Measurements from ENCODE around the gene OSBPL6.
"Not testable (repeated sequence)": the region's sequence is repeated elsewhere in the genome, so short reads cannot be mapped to it uniquely, and the experiment has no call there.

Gene OSBPL6

DNA sequence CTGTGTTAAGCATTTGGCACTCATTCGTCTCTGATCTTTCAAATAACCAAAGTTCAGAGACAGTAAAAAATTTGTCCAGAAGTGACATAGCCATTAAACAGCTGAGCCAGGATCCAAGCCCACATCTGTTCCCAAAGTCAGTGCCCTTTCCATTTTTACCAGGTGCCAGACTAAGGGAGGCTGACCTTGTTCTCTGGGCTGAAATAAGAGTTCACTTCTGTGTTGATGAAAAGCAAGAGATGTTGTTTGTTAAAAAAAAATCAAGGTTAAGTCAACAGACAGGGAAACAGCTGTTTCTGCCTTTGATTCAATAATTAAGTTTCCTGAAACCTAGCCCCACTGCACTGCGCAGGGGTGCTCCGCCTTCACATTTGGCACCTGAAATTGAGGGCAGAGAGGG, 139.5 kb downstream of the OSBPL6 start:
- TF ChIP-seq, protein P1, sequence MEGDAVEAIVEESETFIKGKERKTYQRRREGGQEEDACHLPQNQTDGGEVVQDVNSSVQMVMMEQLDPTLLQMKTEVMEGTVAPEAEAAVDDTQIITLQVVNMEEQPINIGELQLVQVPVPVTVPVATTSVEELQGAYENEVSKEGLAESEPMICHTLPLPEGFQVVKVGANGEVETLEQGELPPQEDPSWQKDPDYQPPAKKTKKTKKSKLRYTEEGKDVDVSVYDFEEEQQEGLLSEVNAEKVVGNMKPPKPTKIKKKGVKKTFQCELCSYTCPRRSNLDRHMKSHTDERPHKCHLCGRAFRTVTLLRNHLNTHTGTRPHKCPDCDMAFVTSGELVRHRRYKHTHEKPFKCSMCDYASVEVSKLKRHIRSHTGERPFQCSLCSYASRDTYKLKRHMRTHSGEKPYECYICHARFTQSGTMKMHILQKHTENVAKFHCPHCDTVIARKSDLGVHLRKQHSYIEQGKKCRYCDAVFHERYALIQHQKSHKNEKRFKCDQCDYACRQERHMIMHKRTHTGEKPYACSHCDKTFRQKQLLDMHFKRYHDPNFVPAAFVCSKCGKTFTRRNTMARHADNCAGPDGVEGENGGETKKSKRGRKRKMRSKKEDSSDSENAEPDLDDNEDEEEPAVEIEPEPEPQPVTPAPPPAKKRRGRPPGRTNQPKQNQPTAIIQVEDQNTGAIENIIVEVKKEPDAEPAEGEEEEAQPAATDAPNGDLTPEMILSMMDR (IDR thresholded peaks at IDR 0.05; ENCODE audit: insufficient read depth, low read length, poor library complexity, severe bottlenecking) = no peak
- DNase-seq (ENCODE audit: extremely low read depth, insufficient read length) = no peak
- Histone ChIP-seq H3K27me3 (replicated peaks; ENCODE audit: control insufficient read depth, insufficient read depth, low read length) (no peaks in the 10 kb centered on the region), H3K36me3 (ENCODE audit: control insufficient read depth, insufficient read depth, low read length) (no peaks in the 10 kb centered on the region), H3K4me3 (replicated peaks; ENCODE audit: low read depth, low read length) (no peak overlapping the region)

DNA sequence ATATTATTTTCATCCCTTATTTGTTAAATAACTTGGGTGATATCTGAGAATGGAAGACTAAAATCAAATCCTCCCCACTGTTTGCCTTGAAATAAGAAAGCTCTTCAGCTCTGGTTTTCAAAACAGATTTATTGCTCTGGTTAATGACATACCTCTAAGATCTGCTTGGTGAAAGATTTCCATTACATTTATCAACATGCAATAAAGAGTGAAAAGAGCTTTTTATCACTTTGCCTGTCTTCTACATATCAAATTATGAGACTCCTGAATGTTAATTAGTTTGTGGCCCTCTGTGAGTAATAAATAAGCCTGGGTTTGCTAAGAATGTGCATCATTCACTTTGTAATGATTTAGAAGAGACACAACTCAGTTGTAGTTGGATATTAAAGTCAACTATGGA, 140.9 kb downstream of the OSBPL6 start:
- TF ChIP-seq, protein P1 (IDR thresholded peaks at IDR 0.05; ENCODE audit: insufficient read depth, low read length, poor library complexity, severe bottlenecking) = no peak
- Histone ChIP-seq H3K4me3 (replicated peaks; ENCODE audit: low read depth, low read length) (no peak overlapping the region), H3K27me3 (replicated peaks; ENCODE audit: control insufficient read depth, insufficient read depth, low read length) (no peaks in the 10 kb centered on the region), H3K36me3 (ENCODE audit: control insufficient read depth, insufficient read depth, low read length) (no peaks in the 10 kb centered on the region)
- DNase-seq (ENCODE audit: extremely low read depth, insufficient read length) = no peak

DNA sequence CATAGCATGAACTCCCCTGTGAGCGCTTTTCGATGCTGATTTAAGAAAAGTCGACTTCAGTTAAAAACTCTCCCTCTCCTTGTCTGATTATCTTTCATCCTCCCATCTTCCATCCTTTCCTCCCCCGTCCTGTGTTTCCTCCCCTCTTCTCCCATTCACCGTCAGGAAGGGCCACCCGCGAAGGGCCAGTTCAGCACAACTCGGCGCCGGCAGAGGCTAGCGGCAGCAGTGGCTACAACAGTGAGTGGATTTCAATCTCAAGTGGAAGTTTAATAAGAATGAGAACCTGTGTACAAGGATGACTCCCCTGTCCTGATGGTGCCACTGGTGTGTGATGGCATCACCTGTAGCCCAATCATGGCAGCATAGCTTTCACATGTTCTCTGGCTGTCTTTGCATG, 149.8 kb downstream of the OSBPL6 start:
- Histone ChIP-seq H3K27me3 (replicated peaks; ENCODE audit: control insufficient read depth, insufficient read depth, low read length) (no peaks in the 10 kb centered on the region), H3K4me3 (replicated peaks; ENCODE audit: low read depth, low read length) (no peak overlapping the region), H3K36me3 (ENCODE audit: control insufficient read depth, insufficient read depth, low read length) (no peaks in the 10 kb centered on the region)
- TF ChIP-seq, protein P1 (IDR thresholded peaks at IDR 0.05; ENCODE audit: insufficient read depth, low read length, poor library complexity, severe bottlenecking) = no peak
- DNase-seq (ENCODE audit: extremely low read depth, insufficient read length) = no peak

DNA sequence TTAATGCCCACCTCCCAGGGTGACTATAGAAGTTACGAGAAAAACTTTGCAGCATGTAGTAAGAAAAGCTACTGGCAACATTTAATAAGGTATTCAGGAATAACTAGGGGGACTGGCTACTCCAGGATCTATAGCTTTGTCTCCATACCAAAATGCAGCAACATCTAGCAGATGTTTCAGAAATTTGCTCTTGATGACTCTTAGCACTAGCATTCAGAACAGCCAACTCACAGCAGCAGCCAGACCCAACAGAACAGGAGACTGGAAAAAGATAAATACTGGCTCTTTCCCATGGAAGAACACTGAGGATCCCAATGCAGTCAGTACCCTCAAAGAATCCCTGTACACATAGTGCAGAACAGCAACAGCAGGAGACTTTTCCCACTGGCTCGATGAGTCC, 151.6 kb downstream of the OSBPL6 start:
- Histone ChIP-seq H3K36me3 (ENCODE audit: control insufficient read depth, insufficient read depth, low read length) (no peaks in the 10 kb centered on the region), H3K4me3 (replicated peaks; ENCODE audit: low read depth, low read length) (no peak overlapping the region), H3K27me3 (replicated peaks; ENCODE audit: control insufficient read depth, insufficient read depth, low read length) (no peaks in the 10 kb centered on the region)
- TF ChIP-seq, protein P1 (IDR thresholded peaks at IDR 0.05; ENCODE audit: insufficient read depth, low read length, poor library complexity, severe bottlenecking) = no peak
- DNase-seq (ENCODE audit: extremely low read depth, insufficient read length) = no peak

DNA sequence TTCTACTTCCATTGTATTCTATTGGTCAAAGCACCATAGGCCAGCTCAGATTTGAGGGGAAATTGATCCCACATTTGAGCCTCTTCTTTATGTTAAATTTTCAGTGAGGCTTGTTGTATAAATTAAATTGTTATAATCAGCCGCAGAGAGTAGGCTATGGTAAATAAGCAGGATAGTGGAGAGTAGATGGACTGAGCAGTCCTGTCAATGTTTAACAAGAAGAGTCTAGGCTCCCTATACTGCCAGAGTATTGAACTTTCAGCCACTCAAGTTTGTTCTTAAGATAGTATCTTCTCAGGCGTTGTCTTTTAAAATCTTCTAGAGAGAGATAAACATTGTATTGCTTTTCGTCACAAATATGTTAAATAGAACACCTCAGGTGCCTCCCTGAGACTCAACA, 155.7 kb downstream of the OSBPL6 start:
- TF ChIP-seq, protein P1 (IDR thresholded peaks at IDR 0.05; ENCODE audit: insufficient read depth, low read length, poor library complexity, severe bottlenecking) = no peak
- no peak for DNase-seq (ENCODE audit: extremely low read depth, insufficient read length)
- H3K27me3 ChIP-seq (replicated peaks; ENCODE audit: control insufficient read depth, insufficient read depth, low read length) = no peaks in the 10 kb centered on the region

DNA sequence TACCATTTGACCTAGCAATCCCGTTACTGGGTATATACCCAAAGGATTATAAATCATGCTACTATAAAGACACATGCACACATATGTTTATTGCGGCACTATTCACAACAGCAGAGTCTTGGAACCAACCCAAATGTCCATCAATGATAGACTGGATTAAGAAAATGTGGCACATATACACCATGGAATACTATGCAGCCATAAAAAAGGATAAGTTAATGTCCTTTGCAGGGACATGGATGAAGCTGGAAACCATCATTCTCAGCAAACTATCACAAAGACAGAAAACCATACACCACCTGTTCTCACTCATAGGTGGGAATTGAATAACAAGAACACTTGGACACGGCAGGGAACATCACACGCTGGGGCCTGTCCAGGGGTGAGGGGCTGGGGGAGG, 163.4 kb downstream of the OSBPL6 start:
- not testable (repeated sequence) for H3K4me3 ChIP-seq (replicated peaks; ENCODE audit: low read depth, low read length); H3K27me3 ChIP-seq (replicated peaks; ENCODE audit: control insufficient read depth, insufficient read depth, low read length); H3K36me3 ChIP-seq (ENCODE audit: control insufficient read depth, insufficient read depth, low read length); DNase-seq (ENCODE audit: extremely low read depth, insufficient read length)

More for the DNA sequence above, 155.7 kb downstream of the OSBPL6 start:
- H3K4me3 ChIP-seq (replicated peaks; ENCODE audit: low read depth, low read length) = no peak overlapping the region
- H3K36me3 ChIP-seq (ENCODE audit: control insufficient read depth, insufficient read depth, low read length) = no peaks in the 10 kb centered on the region

Data from GM06990 (cell line).